Measurements from ENCODE around the gene TBPL1.

DNA sequence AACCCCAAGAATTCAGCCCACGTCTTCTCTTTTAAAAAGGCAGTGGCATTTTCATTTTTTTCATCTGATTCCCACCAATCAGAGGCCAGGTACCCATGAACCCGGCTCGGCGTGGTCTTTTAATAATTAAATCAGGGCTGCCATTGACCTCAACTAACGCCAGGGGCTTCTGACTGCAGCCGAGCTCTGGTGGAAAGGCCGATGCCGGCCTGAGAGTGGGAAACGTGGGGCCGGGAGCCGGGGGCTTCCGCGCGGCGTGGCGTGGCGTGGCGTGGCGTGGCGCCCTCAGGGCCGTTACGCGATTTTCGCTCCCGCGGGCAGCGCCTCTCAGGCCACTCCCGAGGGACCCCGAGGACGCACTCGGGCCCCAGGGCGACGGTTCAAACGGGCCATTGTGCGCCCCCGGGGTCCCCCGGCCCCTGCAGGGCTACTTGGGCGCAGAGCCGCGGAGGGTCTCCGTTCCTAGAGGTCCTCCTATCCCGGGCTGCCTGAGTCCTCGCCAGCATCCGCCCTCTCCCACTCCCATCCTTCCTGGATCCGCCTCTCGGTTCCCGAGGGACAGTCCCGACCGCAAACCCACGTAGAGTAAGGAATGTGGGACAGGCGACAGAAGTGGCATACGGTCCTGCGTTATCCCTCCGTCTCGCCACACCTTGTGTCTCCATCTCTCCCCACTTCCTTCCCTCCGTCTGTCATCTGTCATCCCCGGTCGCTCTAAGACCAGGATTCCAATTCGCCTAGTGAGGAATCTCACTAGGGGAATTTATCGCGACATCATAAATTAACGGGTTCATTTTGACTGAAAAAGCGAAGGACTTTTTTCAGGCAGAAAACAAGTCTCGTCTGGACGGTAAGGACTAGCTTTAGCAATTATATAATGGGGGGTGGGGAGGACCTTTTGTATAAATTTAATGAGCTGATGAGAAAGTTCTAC is 876 bp upstream of the TBPL1 start:
- TF ChIP-seq POLR2AphosphoS5 (IDR thresholded peaks at IDR 0.05), result peak in 1 of 4 donors; percentile 21
- TF ChIP-seq CTCF (IDR thresholded peaks at IDR 0.05), result peak in 3 of 4 experiments; percentile 8 to 49 (median 45)
- no peak for TF ChIP-seq EP300 (IDR thresholded peaks at IDR 0.05)

Data from sigmoid colon (tissue), 4 donors.